WTC11 (cell line): Measurements from ENCODE around the gene PTPN1. TPM values are rescaled to one million over a fixed set of nuclear protein-coding genes. Genes with fewer than 3 reads are reported as not detected.

Source experiments
- ATAC-seq: fragments of 200-7000 bp; cut with Tn5 transposase; 2 replicates; pipeline ENCODE4 v1.10.0; 2021; ENCODE audit warnings: mild to moderate bottlenecking, moderate library complexity
- CTCF ChIA-PET: fragments of 300-600 bp; sonication (Branson Sonifier 250); formaldehyde crosslinking; loops from one replicate; lab custom pipeline; 2021; ENCODE audit warnings: antibody characterized with exemption; lab: Charles Lee
- POLR2A ChIA-PET: fragments of 350-600 bp; sonication (Branson Sonifier 250); formaldehyde crosslinking; loops from one replicate; lab custom pipeline; 2021; ENCODE audit warnings: antibody characterized with exemption; lab: Charles Lee
- DNase-seq: peaks from one replicate; pipeline ENCODE4 v3.0.0; 2021; ENCODE audit warnings: low spot score
- H3K27ac Mint-ChIP-seq: 2 replicates; pipeline ENCODE4 v1.8.0; 2021; ENCODE audit warnings: mixed read lengths
- H3K27me3 Mint-ChIP-seq: 2 replicates; pipeline ENCODE4 v1.8.0; 2021; ENCODE audit warnings: low read depth, mild to moderate bottlenecking, moderate library complexity, mixed read lengths
- H3K36me3 Mint-ChIP-seq: 2 replicates; pipeline ENCODE4 v1.8.0; 2021; ENCODE audit warnings: mixed read lengths
- H3K4me1 Mint-ChIP-seq: 2 replicates; pipeline ENCODE4 v1.8.0; 2022; ENCODE audit warnings: mixed read lengths
- H3K4me3 Mint-ChIP-seq: 2 replicates; pipeline ENCODE4 v1.8.0; 2021; ENCODE audit warnings: mild to moderate bottlenecking, moderate library complexity, mixed read lengths
- H3K9me3 Mint-ChIP-seq: 2 replicates; pipeline ENCODE4 v1.8.0; 2021; ENCODE audit warnings: mixed read lengths
- ATF1 ChIP-seq: sonication (generic); formaldehyde crosslinking; IDR thresholded peaks from 2 replicates; pipeline ENCODE4 v1.8.1; 2023; ENCODE audit warnings: mild to moderate bottlenecking, moderate library complexity, missing genetic modification reagents
- FOXJ3 ChIP-seq: sonication (generic); formaldehyde crosslinking; IDR thresholded peaks from 2 replicates; pipeline ENCODE4 v1.9.0; 2021; ENCODE audit warnings: missing genetic modification reagents, mild to moderate bottlenecking, borderline replicate concordance
- FOXK1 ChIP-seq: sonication (generic); formaldehyde crosslinking; IDR thresholded peaks from 2 replicates; pipeline ENCODE4 v1.8.0; 2022; ENCODE audit warnings: mild to moderate bottlenecking, moderate library complexity, missing genetic modification reagents
- GTF2I ChIP-seq: fragments of 250-450 bp; sonication (Bioruptor Pico); conservative IDR thresholded peaks from 2 replicates; pipeline ENCODE4 v1.4.0; 2021; ENCODE audit warnings: mild to moderate bottlenecking
- JUN ChIP-seq: sonication (generic); formaldehyde crosslinking; IDR thresholded peaks from 2 replicates; pipeline ENCODE4 v1.8.0; 2023; ENCODE audit warnings: mild to moderate bottlenecking, missing genetic modification reagents
- KAT7 ChIP-seq: sonication (generic); formaldehyde crosslinking; IDR thresholded peaks from 2 replicates; pipeline ENCODE4 v1.8.1; 2023; ENCODE audit warnings: missing genetic modification reagents, mild to moderate bottlenecking, borderline replicate concordance
- MLX ChIP-seq: sonication (generic); formaldehyde crosslinking; IDR thresholded peaks from 2 replicates; pipeline ENCODE4 v1.8.1; 2023; ENCODE audit warnings: mild to moderate bottlenecking, missing genetic modification reagents, moderate library complexity
- MYBL2 ChIP-seq: sonication (generic); formaldehyde crosslinking; IDR thresholded peaks from 2 replicates; pipeline ENCODE4 v1.8.1; 2023; ENCODE audit warnings: mild to moderate bottlenecking, moderate library complexity, missing genetic modification reagents
- NFATC4 ChIP-seq: fragments of 250-450 bp; sonication (Bioruptor Pico); IDR thresholded peaks from 2 replicates; pipeline ENCODE4 v1.9.0; 2021; ENCODE audit warnings: mild to moderate bottlenecking
- NR1H2 ChIP-seq: sonication (generic); formaldehyde crosslinking; IDR thresholded peaks from 2 replicates; pipeline ENCODE4 v1.9.0; 2021; ENCODE audit warnings: mild to moderate bottlenecking, moderate library complexity, missing genetic modification reagents
- RORB ChIP-seq: fragments of 250-450 bp; sonication (Bioruptor Pico); IDR thresholded peaks from 2 replicates; pipeline ENCODE4 v1.9.0; 2021; ENCODE audit warnings: mild to moderate bottlenecking
- ZNF219 ChIP-seq: sonication (generic); formaldehyde crosslinking; IDR thresholded peaks from 2 replicates; pipeline ENCODE4 v1.8.0; 2023; ENCODE audit warnings: missing genetic modification reagents, mild to moderate bottlenecking, borderline replicate concordance
- total RNA-seq: library from RNA; stranded (reverse); gene quantifications from 3 replicates; pipeline ENCODE4 v1.2.3, GENCODE V29; 2021
- TF ChIP-seq, protein P1 (sequence below): fragments of 250-450 bp; sonication (Bioruptor Pico); IDR thresholded peaks from 2 replicates; pipeline ENCODE4 v1.8.0; 2021; ENCODE audit warnings: mild to moderate bottlenecking
- TF ChIP-seq, protein P2 (sequence below): sonication (generic); formaldehyde crosslinking; IDR thresholded peaks from 2 replicates; pipeline ENCODE4 v1.8.0; 2022; ENCODE audit warnings: mild to moderate bottlenecking, missing genetic modification reagents
- TF ChIP-seq, protein P3 (sequence below): sonication (generic); formaldehyde crosslinking; IDR thresholded peaks from 2 replicates; pipeline ENCODE4 v1.8.1; 2023; ENCODE audit warnings: mild to moderate bottlenecking, missing genetic modification reagents
- TF ChIP-seq, protein P4 (sequence below): sonication (generic); formaldehyde crosslinking; conservative IDR thresholded peaks from 2 replicates; pipeline ENCODE4 v1.8.1; 2023; ENCODE audit warnings: mild to moderate bottlenecking, low read depth, missing genetic modification reagents, moderate library complexity
- TF ChIP-seq, protein P5 (sequence below): sonication (generic); formaldehyde crosslinking; IDR thresholded peaks from 2 replicates; pipeline ENCODE4 v1.8.1; 2022; ENCODE audit warnings: low read depth, mild to moderate bottlenecking, moderate library complexity, missing genetic modification reagents, borderline replicate concordance

Gene PTPN1
- total RNA-seq, 1 experiment from 2014 or later: 29.4 TPM

DNA sequence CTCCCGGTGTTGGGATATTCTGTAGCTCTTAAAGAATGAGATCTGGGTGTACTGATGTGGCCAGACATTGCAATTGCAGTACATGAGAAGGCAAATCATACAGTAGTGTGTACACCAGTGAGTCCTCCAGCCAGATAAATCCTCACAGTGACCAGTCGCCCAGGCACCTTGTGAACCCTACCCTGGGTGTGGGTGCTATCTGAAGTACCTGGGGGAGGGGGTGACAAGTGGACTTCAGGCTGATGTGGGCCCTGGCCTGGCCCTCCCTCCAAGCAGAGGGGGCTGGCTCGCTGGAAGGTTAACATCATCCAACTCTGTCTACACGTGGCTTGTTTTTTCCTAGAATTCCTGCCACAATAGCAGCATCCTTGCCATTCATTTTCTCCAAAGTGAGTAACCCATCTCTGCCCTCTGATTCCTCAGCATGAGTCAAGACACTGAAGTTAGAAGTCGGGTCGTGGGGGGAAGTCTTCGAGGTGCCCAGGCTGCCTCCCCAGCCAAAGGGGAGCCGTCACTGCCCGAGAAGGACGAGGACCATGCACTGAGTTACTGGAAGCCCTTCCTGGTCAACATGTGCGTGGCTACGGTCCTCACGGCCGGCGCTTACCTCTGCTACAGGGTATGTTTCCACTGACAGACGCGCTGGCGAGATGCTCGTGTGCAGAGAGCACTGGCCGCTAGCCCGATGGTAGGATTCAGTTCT is 70.8 kb downstream of the PTPN1 start:
- no peak for ATAC-seq
- no peak for DNase-seq
- peaks cover 36% of the 10 kb centered on the region for H3K36me3 Mint-ChIP-seq
- TF ChIP-seq MYBL2 (CRISPR knock-in tag) (no peak), NR1H2 (CRISPR knock-in tag) (no peak), ATF1 (no peak), FOXK1 (CRISPR knock-in tag) (no peak), KAT7 (CRISPR knock-in tag) (no peak)
- TF ChIP-seq, protein P1, sequence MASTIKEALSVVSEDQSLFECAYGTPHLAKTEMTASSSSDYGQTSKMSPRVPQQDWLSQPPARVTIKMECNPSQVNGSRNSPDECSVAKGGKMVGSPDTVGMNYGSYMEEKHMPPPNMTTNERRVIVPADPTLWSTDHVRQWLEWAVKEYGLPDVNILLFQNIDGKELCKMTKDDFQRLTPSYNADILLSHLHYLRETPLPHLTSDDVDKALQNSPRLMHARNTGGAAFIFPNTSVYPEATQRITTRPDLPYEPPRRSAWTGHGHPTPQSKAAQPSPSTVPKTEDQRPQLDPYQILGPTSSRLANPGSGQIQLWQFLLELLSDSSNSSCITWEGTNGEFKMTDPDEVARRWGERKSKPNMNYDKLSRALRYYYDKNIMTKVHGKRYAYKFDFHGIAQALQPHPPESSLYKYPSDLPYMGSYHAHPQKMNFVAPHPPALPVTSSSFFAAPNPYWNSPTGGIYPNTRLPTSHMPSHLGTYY: no peak
- CTCF ChIA-PET: interaction anchor here (1.7 kb wide), 1 partner anchor 117 kb away, joined by 5 read pairs; no protein-coding TSS in a partner anchor
- H3K4me1 Mint-ChIP-seq: no peaks in the 10 kb centered on the region
- no peaks in the 10 kb centered on the region for H3K27me3 Mint-ChIP-seq
- POLR2A ChIA-PET: no interaction called here
- H3K27ac Mint-ChIP-seq: no peak overlapping the region
- no peak overlapping the region for H3K4me3 Mint-ChIP-seq
- no peaks in the 10 kb centered on the region for H3K9me3 Mint-ChIP-seq

DNA sequence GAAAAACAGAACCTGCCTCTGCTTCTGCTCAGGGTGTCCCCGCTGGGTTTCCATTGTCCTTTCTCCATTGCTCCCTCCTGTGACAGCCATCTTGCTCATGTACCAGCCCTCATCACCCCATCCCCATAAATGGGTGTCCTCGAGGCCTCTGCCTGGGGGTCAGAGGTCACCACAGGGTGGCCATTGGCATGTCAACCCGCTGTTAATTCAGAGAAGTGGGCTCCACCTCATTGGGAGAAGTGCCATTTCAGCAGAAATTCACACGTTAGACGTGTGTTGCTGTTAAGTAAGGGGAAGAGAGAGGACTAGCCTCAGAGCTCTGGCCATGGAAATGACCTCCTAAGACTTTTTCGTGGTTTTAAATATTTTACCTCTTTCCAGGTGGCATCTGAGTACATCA is 71.9 kb downstream of the PTPN1 start:
- no peaks in the 10 kb centered on the region for H3K9me3 Mint-ChIP-seq
- ChIA-PET CTCF (no interaction called here), POLR2A (no interaction called here)
- peaks cover 39% of the 10 kb centered on the region for H3K36me3 Mint-ChIP-seq
- ATAC-seq (no peak), DNase-seq (no peak)
- H3K27me3 Mint-ChIP-seq: no peaks in the 10 kb centered on the region
- no peaks in the 10 kb centered on the region for H3K4me1 Mint-ChIP-seq
- H3K27ac Mint-ChIP-seq: no peak overlapping the region
- TF ChIP-seq, protein P2, sequence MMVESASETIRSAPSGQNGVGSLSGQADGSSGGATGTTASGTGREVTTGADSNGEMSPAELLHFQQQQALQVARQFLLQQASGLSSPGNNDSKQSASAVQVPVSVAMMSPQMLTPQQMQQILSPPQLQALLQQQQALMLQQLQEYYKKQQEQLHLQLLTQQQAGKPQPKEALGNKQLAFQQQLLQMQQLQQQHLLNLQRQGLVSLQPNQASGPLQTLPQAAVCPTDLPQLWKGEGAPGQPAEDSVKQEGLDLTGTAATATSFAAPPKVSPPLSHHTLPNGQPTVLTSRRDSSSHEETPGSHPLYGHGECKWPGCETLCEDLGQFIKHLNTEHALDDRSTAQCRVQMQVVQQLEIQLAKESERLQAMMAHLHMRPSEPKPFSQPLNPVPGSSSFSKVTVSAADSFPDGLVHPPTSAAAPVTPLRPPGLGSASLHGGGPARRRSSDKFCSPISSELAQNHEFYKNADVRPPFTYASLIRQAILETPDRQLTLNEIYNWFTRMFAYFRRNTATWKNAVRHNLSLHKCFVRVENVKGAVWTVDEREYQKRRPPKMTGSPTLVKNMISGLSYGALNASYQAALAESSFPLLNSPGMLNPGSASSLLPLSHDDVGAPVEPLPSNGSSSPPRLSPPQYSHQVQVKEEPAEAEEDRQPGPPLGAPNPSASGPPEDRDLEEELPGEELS (CRISPR knock-in tag): no peak
- TF ChIP-seq FOXJ3 (CRISPR knock-in tag) (no peak), NFATC4 (CRISPR knock-in tag) (no peak), ZNF219 (no peak)
- TF ChIP-seq, all 79 proteins: peak for 0
- no peak overlapping the region for H3K4me3 Mint-ChIP-seq

DNA sequence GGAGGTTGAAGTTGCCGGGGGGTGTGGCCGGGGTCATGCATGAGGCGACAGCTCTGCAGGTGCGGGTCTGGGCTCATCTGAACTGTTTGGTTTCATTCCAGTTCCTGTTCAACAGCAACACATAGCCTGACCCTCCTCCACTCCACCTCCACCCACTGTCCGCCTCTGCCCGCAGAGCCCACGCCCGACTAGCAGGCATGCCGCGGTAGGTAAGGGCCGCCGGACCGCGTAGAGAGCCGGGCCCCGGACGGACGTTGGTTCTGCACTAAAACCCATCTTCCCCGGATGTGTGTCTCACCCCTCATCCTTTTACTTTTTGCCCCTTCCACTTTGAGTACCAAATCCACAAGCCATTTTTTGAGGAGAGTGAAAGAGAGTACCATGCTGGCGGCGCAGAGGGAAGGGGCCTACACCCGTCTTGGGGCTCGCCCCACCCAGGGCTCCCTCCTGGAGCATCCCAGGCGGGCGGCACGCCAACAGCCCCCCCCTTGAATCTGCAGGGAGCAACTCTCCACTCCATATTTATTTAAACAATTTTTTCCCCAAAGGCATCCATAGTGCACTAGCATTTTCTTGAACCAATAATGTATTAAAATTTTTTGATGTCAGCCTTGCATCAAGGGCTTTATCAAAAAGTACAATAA is 72.5 kb downstream of the PTPN1 start:
- POLR2A ChIA-PET: no interaction called here
- H3K36me3 Mint-ChIP-seq: peaks cover 35% of the 10 kb centered on the region
- H3K4me1 Mint-ChIP-seq: no peaks in the 10 kb centered on the region
- H3K27me3 Mint-ChIP-seq: no peaks in the 10 kb centered on the region
- no peaks in the 10 kb centered on the region for H3K9me3 Mint-ChIP-seq
- CTCF ChIA-PET: no interaction called here
- no peak overlapping the region for H3K4me3 Mint-ChIP-seq
- H3K27ac Mint-ChIP-seq: no peak overlapping the region
- DNase-seq (no peak), ATAC-seq (no peak)
- TF ChIP-seq, protein P3, sequence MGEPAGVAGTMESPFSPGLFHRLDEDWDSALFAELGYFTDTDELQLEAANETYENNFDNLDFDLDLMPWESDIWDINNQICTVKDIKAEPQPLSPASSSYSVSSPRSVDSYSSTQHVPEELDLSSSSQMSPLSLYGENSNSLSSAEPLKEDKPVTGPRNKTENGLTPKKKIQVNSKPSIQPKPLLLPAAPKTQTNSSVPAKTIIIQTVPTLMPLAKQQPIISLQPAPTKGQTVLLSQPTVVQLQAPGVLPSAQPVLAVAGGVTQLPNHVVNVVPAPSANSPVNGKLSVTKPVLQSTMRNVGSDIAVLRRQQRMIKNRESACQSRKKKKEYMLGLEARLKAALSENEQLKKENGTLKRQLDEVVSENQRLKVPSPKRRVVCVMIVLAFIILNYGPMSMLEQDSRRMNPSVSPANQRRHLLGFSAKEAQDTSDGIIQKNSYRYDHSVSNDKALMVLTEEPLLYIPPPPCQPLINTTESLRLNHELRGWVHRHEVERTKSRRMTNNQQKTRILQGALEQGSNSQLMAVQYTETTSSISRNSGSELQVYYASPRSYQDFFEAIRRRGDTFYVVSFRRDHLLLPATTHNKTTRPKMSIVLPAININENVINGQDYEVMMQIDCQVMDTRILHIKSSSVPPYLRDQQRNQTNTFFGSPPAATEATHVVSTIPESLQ (CRISPR knock-in tag): no peak
- TF ChIP-seq, protein P4, sequence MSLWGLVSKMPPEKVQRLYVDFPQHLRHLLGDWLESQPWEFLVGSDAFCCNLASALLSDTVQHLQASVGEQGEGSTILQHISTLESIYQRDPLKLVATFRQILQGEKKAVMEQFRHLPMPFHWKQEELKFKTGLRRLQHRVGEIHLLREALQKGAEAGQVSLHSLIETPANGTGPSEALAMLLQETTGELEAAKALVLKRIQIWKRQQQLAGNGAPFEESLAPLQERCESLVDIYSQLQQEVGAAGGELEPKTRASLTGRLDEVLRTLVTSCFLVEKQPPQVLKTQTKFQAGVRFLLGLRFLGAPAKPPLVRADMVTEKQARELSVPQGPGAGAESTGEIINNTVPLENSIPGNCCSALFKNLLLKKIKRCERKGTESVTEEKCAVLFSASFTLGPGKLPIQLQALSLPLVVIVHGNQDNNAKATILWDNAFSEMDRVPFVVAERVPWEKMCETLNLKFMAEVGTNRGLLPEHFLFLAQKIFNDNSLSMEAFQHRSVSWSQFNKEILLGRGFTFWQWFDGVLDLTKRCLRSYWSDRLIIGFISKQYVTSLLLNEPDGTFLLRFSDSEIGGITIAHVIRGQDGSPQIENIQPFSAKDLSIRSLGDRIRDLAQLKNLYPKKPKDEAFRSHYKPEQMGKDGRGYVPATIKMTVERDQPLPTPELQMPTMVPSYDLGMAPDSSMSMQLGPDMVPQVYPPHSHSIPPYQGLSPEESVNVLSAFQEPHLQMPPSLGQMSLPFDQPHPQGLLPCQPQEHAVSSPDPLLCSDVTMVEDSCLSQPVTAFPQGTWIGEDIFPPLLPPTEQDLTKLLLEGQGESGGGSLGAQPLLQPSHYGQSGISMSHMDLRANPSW: no peak
- TF ChIP-seq, protein P2 (CRISPR knock-in tag): no peak
- TF ChIP-seq, protein P5, sequence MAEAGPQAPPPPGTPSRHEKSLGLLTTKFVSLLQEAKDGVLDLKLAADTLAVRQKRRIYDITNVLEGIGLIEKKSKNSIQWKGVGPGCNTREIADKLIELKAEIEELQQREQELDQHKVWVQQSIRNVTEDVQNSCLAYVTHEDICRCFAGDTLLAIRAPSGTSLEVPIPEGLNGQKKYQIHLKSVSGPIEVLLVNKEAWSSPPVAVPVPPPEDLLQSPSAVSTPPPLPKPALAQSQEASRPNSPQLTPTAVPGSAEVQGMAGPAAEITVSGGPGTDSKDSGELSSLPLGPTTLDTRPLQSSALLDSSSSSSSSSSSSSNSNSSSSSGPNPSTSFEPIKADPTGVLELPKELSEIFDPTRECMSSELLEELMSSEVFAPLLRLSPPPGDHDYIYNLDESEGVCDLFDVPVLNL: no peak
- TF ChIP-seq JUN (no peak), GTF2I (CRISPR knock-in tag) (no peak), MLX (no peak), RORB (CRISPR knock-in tag) (no peak)
